Measurements from ENCODE around the gene PHF11.

The PHF11 gene

GRCh38 chr13:49497272-49497671 is 1.5 kb downstream of the PHF11 start:
- DNase-seq (ENCODE audit: low spot score): no peak

DNA sequence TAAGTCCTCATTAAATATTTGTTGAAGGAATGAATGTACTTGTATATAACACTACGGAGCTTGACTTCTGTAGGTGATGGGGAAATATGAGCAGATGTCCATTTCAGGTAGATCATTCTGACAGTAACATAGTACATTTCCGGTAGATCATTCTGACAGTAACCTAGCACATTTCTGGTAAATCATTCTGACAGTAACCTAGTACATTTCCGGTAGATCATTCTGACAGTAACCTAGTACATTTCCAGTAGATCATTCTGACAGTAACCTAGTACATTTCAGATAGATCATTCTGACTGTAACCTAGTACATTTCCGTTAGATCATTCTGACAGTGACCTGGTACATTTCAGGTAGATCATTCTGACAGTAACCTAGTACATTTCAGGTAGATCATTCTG is 2.5 kb downstream of the PHF11 start:
- no peak for DNase-seq (ENCODE audit: low spot score)

DNA sequence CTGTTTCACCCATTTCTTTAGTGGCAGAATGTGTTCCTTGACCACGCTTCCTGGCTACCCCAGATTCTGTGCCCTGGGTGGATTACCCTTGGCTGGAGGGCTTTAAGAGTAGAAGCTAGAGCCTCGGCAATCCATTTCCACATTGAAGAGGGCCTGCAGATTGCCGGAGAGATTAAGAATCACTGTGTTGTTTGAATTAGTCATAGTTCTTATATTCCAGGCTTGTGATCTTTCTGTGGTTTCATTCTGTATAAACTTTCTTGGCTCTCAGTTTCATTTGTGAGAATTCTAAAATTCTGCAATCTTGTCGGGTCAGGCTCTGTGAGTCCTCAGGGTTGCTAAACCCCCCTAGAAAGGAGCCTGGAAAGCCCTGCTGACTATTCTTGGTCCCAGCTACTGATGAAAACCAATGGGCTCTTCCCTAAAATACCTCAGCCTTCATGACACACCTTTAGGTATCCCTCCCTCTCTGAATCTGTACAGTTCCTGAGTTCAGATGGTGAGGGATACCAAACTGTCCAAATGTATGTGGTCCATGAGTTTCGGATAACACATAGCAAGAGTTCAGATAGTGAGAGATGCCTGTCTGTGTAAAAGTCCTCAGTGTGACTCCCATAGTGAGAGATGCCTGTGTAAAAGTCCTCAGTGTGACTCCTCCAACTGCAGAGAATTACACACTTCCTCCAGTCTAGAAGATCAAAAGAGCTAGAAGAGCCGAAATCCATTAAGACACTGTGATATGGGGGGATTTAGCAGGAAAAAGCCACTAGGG is 4.3 kb downstream of the PHF11 start:
- no peak for DNase-seq (ENCODE audit: low spot score)

DNA sequence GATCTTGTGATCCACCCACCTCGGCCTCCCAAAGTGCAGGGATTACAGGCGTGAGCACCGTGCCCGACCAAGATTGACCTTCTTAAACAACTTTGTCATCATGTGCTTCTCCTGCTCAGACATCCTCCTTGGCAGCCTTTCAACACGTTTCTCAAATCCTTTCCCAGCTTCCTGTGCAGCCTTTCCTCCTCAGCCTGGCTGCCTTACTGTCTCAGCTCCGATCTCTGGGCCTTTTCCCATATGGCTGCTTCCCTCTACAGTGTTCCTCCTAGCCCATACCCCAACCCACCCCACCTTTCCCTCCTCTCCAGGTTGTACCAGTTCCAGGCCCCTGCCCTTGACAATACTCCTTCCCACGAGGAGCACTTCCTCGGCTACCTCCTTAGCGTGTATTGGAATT is 7.2 kb downstream of the PHF11 start:
- DNase-seq (ENCODE audit: low spot score): no peak

DNA sequence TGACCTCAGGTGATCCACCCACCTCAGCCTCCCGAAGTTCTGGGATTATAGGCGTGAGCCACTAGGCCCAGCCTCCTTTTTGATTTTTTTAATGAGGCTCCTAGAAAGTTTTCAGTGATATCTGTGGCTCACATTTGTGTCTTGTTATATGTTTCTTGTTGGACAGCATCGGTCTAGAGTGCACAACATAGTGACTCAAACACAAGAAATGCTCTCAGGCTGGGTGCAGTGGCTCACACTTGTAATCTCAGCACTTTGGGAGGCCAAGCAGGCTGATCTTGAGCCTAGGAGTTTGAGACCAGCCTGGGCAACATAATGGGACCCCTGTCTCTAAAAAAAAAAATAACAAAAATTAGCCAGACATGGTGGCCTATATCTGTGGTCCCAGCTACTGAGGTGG is 8.2 kb downstream of the PHF11 start:
- no peak for DNase-seq (ENCODE audit: low spot score)

- DNase-seq (ENCODE audit: low spot score): no peak
Observed at GRCh38 chr13:49512578-49512977, 16.8 kb downstream of the PHF11 start.

DNA sequence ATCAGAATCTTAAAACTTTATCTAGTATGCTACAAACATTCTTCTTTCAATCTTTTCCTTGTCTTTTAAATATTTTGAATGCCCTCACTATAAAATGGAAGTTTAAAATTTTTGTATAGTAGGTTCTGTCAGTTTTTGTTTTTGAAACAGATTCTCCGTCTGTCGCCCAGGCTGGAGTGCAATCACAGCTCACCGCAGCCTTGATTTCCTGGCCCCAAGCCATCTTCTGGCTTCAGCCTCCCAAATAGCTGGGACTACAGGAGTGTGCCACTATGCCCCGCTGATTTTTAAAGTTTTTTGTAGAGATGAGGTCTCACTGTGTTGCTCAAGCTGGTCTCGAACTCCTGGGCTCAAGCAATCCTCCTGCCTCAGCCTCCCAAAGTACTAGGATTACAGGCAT is 20.7 kb downstream of the PHF11 start:
- DNase-seq (ENCODE audit: low spot score): no peak

DNA sequence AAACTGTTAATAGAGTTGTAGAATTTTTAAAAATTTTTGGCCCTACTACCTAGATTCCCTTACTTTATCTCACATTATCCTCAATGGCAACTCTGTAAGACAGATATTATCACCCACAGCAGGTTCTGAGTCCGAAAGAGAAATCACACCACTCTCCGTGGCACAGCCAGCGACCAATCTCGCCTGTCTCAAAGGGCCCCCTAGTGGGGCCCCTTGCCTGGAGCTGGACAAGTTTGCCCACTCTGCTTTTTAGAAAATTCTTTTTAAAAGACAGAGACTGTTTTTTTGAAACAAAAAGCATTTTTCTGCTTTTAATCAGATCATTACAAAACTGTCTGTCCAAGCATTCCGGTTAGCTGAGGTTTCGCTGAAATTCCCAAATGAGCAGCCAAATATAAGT is 21.7 kb downstream of the PHF11 start:
- no peak for DNase-seq (ENCODE audit: low spot score)

DNA sequence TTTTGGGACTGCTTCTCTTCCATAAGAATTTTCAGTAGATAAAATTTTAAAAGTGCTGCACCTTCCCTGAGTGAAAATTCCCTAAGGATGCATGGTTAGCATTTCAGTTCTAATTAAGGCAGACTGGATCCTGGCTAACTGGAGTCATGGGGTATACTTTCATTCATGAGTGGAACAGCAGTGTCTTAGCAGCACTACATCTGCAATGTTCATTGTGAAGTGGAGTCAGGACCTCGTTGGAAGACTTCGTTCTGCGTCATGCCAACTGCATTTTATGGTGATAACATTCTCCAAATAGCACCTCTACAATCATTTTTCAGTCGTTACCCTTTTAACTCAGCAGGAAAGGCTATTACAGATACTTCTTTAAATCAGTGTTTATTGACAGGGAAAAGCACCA is 25.5 kb downstream of the PHF11 start:
- no peak for DNase-seq (ENCODE audit: low spot score)

- DNase-seq (ENCODE audit: low spot score): no peak
Observed at GRCh38 chr13:49524740-49525501, 29.2 kb downstream of the PHF11 start.

GRCh38 chr13:49527123-49527522 is 31.4 kb downstream of the PHF11 start:
- DNase-seq (ENCODE audit: low spot score): no peak

DNA sequence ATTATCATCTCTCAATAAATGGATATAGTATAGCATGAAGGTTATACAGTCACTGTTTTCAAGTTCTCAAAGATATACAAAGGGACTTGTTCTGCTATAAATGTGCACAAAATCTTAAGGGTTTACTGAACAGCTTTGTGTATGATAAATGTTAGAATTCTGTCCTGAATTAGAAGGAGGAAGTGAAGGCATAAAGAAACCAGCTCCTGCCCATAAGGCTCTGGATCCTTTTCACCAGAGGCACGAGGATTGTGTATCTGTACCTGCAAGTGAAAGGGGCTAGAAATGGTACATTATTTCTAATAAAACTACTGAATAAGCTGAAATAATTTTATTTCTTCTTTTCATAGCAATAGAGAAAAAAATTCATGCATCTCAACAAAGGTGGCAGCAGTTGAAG is 32.4 kb downstream of the PHF11 start:
- DNase-seq (ENCODE audit: low spot score): no peak

GRCh38 chr13:49530457-49530856 is 34.7 kb downstream of the PHF11 start:
- DNase-seq (ENCODE audit: low spot score): no peak

DNA sequence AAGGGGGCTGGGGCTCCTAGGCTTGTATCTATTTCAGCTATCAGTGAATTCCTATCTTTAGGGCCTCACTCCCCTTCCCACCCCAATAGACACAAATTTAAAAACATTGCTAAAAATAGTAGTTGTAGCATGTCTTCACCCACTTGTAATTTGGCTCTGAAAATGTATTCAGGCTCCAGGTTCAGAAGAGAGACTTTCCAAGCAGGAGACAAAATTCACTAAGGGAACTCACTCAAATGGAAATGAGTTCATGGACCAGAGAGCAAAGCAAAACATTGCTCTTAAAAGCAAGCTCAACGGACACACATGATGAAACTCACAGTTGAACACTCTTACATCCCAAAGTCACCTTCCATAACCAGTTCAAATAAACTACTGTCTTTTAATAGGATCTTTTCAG is 36.8 kb downstream of the PHF11 start:
- DNase-seq (ENCODE audit: low spot score): no peak

GRCh38 chr13:49533011-49533410 is 37.3 kb downstream of the PHF11 start:
- no peak for DNase-seq (ENCODE audit: low spot score)

- no peak for DNase-seq (ENCODE audit: low spot score)
Observed at GRCh38 chr13:49533591-49534269, 38.0 kb downstream of the PHF11 start.

GRCh38 chr13:49536144-49536873 is 40.6 kb downstream of the PHF11 start:
- no peak for DNase-seq (ENCODE audit: low spot score)

DNA sequence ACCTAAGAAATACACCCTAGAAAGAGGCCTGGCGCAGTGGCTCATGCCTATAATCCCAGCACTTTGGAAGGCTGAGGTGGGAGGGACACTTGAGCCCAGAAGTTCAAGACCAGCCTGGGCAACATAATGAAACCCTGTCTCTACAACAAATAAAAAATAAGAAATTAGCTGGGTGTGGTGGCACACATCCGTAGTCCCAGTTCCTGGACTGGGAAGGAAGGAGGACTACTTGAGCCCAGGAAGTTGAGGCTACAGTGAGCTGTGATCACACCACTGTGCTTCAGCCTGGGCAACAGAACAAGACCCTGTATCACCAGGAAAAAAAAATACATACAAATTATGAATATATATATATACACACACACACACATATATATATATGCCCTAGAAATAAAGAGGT is 42.7 kb downstream of the PHF11 start:
- DNase-seq (ENCODE audit: low spot score): no peak

DNA sequence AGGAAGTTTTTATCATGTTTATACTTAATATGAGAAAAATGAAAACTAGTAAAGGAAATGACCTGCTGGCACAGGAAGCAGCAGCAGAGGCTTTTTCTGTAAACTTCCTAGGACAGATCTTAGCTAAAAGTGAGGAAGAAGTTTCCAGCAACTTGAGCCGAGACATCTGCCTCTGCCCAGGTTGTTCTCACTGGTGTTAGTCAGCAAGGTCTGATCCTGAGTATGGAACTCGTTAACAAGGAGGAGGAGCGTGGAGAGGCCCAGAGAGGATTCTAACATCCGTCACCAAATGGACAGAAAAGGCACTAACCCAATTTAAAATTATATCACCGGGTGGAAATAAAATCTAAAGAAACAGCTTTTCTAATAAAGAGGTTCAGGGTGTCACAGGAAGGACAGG is 43.6 kb downstream of the PHF11 start:
- no peak for DNase-seq (ENCODE audit: low spot score)

DNA sequence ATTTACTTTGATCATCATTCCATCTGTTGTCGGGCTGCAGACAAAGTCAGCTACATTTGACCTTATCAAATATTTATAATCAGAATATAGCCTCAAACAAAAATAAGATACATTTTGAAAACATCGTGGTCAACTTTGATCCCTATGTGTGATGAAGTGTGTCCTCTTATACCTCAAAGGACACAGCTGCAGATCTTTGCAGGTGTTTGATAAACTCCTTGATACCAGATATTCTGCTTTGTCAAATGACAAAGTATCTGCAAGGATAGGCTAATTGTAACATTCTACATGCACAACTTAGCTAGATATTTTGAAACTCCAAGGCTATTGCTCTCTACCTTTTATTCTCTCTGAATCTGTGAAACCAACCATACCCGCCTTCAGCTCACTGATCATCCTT is 44.0 kb downstream of the PHF11 start:
- no peak for DNase-seq (ENCODE audit: low spot score)

GRCh38 chr13:49540552-49540951 is 44.8 kb downstream of the PHF11 start:
- no peak for DNase-seq (ENCODE audit: low spot score)

DNA sequence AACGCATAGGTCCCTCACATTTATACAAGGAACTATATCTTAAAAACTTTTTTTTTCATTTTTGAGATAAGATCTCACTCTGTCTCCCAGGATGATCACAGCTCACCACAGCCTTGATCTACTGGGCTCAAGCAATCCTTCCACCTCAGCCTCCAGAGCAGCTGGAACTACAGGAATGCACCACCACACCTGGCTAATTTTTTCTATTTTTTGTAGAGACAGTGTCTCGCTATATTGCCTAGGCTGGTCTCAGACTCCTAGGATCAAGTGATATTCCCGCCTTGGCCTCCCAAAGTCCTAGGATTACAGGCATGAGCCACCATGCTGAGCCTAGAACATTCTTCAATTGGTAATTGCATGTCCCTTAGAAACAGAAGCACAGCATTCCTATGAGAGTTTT is 47.9 kb downstream of the PHF11 start:
- no peak for DNase-seq (ENCODE audit: low spot score)

All from SK-N-DZ (cell line).